Ramos (cell line): ENCODE data around the gene SLC5A10.

Experiments
- in situ Hi-C: fragments of 300-500 bp; cut with MboI; formaldehyde crosslinking; loops from one replicate; pipeline ENCODE4 v1.14.3; 2022; ENCODE audit warnings: low sequenced_read_pairs; ENCODE audit not compliant: unreplicated experiment

The SLC5A10 gene

GRCh38 chr17:18977646-18978045 is 25.7 kb downstream of the SLC5A10 start:
- in situ Hi-C loops: no loop called here

- in situ Hi-C loops: no loop called here
Observed at GRCh38 chr17:18978050-18978449, 26.1 kb downstream of the SLC5A10 start.

GRCh38 chr17:18978655-18979054 is 26.7 kb downstream of the SLC5A10 start:
- in situ Hi-C loops: no loop called here

- in situ Hi-C loops: no loop called here
Observed at GRCh38 chr17:18980682-18981334, 28.8 kb downstream of the SLC5A10 start.

- in situ Hi-C loops: no loop called here
Observed at GRCh38 chr17:18981335-18981641, 29.3 kb downstream of the SLC5A10 start.

- in situ Hi-C loops: no loop called here
Observed at GRCh38 chr17:18981642-18982424, 29.9 kb downstream of the SLC5A10 start.

- in situ Hi-C loops: no loop called here
Observed at GRCh38 chr17:18984273-18985114, 32.5 kb downstream of the SLC5A10 start.

- in situ Hi-C loops: no loop called here
Observed at GRCh38 chr17:18985475-18985874, 33.5 kb downstream of the SLC5A10 start.

- in situ Hi-C loops: no loop called here
Observed at GRCh38 chr17:18986541-18987229, 34.7 kb downstream of the SLC5A10 start.

- in situ Hi-C loops: no loop called here
Observed at GRCh38 chr17:18987230-18987610, 35.3 kb downstream of the SLC5A10 start.

GRCh38 chr17:18987862-18988545 is 36.0 kb downstream of the SLC5A10 start:
- in situ Hi-C loops: no loop called here

- in situ Hi-C loops: no loop called here
Observed at GRCh38 chr17:18988546-18989173, 36.7 kb downstream of the SLC5A10 start.

GRCh38 chr17:18990331-18990730 is 38.4 kb downstream of the SLC5A10 start:
- in situ Hi-C loops: no loop called here

GRCh38 chr17:18991531-18992315 is 39.8 kb downstream of the SLC5A10 start:
- in situ Hi-C loops: no loop called here

- in situ Hi-C loops: no loop called here
Observed at GRCh38 chr17:18992454-18993130, 40.6 kb downstream of the SLC5A10 start.

- in situ Hi-C loops: no loop called here
Observed at GRCh38 chr17:18993905-18994526, 42.1 kb downstream of the SLC5A10 start.

- in situ Hi-C loops: no loop called here
Observed at GRCh38 chr17:18994631-18995030, 42.7 kb downstream of the SLC5A10 start.

GRCh38 chr17:18995220-18995619 is 43.3 kb downstream of the SLC5A10 start:
- in situ Hi-C loops: no loop called here
